ENCODE data around the gene PRKCH. TPM values are rescaled to one million over a fixed set of nuclear protein-coding genes. Genes with fewer than 3 reads are reported as not detected.

PRKCH gene
- total and polyA plus RNA-seq, 2 of the 13 experiments (the other 11 are each of a cell fraction or from before 2014, with no cell fraction given): 0.48 to 1.3 TPM

DNA sequence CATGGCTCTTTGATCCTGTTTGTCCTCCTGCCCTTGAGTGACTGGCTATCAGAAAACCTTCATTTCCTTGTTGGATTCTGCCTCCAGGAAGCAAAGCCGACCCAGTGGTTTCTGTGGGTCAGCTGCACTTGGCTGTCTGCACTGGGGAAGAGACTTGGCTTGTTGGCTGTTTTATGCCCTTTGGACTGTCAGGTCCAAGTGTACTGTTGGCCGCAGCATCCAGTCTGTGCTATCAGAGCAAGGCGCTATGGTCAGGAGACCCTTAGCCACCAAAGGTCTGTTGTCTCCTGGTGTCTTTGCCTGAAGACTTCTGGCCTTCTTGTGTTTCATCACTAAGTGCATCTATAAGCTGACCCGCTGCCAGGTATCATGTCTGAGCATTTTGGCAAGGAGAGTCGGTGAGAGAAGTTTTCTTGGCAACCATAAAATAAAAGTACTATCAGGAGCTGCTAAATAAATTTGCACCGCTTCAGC, 196.6 kb downstream of the PRKCH start (continued):
- TF ChIP-seq, protein P1, sequence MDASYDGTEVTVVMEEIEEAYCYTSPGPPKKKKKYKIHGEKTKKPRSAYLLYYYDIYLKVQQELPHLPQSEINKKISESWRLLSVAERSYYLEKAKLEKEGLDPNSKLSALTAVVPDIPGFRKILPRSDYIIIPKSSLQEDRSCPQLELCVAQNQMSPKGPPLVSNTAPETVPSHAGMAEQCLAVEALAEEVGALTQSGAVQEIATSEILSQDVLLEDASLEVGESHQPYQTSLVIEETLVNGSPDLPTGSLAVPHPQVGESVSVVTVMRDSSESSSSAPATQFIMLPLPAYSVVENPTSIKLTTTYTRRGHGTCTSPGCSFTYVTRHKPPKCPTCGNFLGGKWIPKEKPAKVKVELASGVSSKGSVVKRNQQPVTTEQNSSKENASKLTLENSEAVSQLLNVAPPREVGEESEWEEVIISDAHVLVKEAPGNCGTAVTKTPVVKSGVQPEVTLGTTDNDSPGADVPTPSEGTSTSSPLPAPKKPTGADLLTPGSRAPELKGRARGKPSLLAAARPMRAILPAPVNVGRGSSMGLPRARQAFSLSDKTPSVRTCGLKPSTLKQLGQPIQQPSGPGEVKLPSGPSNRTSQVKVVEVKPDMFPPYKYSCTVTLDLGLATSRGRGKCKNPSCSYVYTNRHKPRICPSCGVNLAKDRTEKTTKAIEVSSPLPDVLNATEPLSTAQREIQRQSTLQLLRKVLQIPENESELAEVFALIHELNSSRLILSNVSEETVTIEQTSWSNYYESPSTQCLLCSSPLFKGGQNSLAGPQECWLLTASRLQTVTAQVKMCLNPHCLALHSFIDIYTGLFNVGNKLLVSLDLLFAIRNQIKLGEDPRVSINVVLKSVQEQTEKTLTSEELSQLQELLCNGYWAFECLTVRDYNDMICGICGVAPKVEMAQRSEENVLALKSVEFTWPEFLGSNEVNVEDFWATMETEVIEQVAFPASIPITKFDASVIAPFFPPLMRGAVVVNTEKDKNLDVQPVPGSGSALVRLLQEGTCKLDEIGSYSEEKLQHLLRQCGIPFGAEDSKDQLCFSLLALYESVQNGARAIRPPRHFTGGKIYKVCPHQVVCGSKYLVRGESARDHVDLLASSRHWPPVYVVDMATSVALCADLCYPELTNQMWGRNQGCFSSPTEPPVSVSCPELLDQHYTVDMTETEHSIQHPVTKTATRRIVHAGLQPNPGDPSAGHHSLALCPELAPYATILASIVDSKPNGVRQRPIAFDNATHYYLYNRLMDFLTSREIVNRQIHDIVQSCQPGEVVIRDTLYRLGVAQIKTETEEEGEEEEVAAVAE (CRISPR knock-in tag; IDR thresholded peaks at IDR 0.05; ENCODE audit: borderline replicate concordance): no peak
- TF ChIP-seq ZSCAN9 (CRISPR knock-in tag; IDR thresholded peaks at IDR 0.05; ENCODE audit: borderline replicate concordance) (0 out of 2 replicates have a peak, but pooled peaks have one; percentile 41), MIXL1 (CRISPR knock-in tag; IDR thresholded peaks at IDR 0.05) (0 out of 2 replicates have a peak, but pooled peaks have one; percentile 27), ZBTB1 (CRISPR knock-in tag; IDR thresholded peaks at IDR 0.05; ENCODE audit: borderline replicate concordance) (no peak), ZNF543 (CRISPR knock-in tag; IDR thresholded peaks at IDR 0.05) (no peak), ZNF547 (CRISPR knock-in tag; IDR thresholded peaks at IDR 0.05) (no peak), ETV6 (CRISPR knock-in tag; conservative IDR thresholded peaks at IDR 0.05) (no peak), ZNF629 (CRISPR knock-in tag; conservative IDR thresholded peaks at IDR 0.05) (no peak), SIN3A (IDR thresholded peaks at IDR 0.05; ENCODE audit: borderline replicate concordance, low read depth, low read length) (no peak), ZNF747 (CRISPR knock-in tag; IDR thresholded peaks at IDR 0.05; ENCODE audit: borderline replicate concordance) (no peak), ZBTB21 (CRISPR knock-in tag; IDR thresholded peaks at IDR 0.05) (no peak), HIVEP1 (CRISPR knock-in tag; IDR thresholded peaks at IDR 0.05) (no peak), ZSCAN12 (CRISPR knock-in tag; IDR thresholded peaks at IDR 0.05) (no peak), ZUFSP (CRISPR knock-in tag; IDR thresholded peaks at IDR 0.05; ENCODE audit: borderline replicate concordance) (no peak), ZNF761 (CRISPR knock-in tag; conservative IDR thresholded peaks at IDR 0.05) (no peak), JUN (CRISPR knock-in tag; IDR thresholded peaks at IDR 0.05) (no peak), MTF1 (CRISPR knock-in tag; IDR thresholded peaks at IDR 0.05) (no peak), MIER2 (CRISPR knock-in tag; IDR thresholded peaks at IDR 0.05) (no peak), RELA (CRISPR knock-in tag; IDR thresholded peaks at IDR 0.05) (no peak), PAF1 (CRISPR knock-in tag; IDR thresholded peaks at IDR 0.05) (no peak), GATA4 (IDR thresholded peaks at IDR 0.05; ENCODE audit: borderline replicate concordance, low read depth) (no peak)
- TF ChIP-seq, protein P2, sequence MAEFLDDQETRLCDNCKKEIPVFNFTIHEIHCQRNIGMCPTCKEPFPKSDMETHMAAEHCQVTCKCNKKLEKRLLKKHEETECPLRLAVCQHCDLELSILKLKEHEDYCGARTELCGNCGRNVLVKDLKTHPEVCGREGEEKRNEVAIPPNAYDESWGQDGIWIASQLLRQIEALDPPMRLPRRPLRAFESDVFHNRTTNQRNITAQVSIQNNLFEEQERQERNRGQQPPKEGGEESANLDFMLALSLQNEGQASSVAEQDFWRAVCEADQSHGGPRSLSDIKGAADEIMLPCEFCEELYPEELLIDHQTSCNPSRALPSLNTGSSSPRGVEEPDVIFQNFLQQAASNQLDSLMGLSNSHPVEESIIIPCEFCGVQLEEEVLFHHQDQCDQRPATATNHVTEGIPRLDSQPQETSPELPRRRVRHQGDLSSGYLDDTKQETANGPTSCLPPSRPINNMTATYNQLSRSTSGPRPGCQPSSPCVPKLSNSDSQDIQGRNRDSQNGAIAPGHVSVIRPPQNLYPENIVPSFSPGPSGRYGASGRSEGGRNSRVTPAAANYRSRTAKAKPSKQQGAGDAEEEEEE (CRISPR knock-in tag; IDR thresholded peaks at IDR 0.05; ENCODE audit: borderline replicate concordance): no peak
- TF ChIP-seq, protein P3, sequence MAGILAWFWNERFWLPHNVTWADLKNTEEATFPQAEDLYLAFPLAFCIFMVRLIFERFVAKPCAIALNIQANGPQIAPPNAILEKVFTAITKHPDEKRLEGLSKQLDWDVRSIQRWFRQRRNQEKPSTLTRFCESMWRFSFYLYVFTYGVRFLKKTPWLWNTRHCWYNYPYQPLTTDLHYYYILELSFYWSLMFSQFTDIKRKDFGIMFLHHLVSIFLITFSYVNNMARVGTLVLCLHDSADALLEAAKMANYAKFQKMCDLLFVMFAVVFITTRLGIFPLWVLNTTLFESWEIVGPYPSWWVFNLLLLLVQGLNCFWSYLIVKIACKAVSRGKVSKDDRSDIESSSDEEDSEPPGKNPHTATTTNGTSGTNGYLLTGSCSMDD (CRISPR knock-in tag; IDR thresholded peaks at IDR 0.05): no peak
